Adrenal gland (tissue), 5 donors: ENCODE measurements around the gene TMCC1.

Source experiments
- CTCF ChIP-seq, 6 experiments: fragments of 450-650 bp in 4 of 6; fragments of 200-600 bp in 2 of 6; sonication (generic) in 1 of 6; IDR thresholded peaks; 1 replicate in 5 of 6; 2 replicates in 1 of 6; pipeline versions ENCODE4 v1.5.1 to v1.8.0; 2016 to 2021; ENCODE audit warnings: antibody characterized with exemption in 6 of 6, mild to moderate bottlenecking in 2 of 6, moderate library complexity in 1 of 6
- POLR2A ChIP-seq, 2 donors: fragments of 450-650 bp; IDR thresholded peaks; one replicate each; pipeline ENCODE4 v1.6.1; 2017; ENCODE audit warnings: antibody characterized with exemption in 2 of 2, mild to moderate bottlenecking in 2 of 2, moderate library complexity in 1 of 2
- donor health status: DM: no; HTN: no; CAD: no.

GRCh38 chr3:129622226-129622874 is 271.2 kb downstream of the TMCC1 start:
- TF ChIP-seq CTCF (IDR thresholded peaks at IDR 0.05) (no peak), POLR2A (IDR thresholded peaks at IDR 0.05) (no peak)
